Duodenal mucosa (tissue), 2 donors: ENCODE results near the gene EP400.

ENCODE experiments used
- H3K27ac ChIP-seq: one replicate; pipeline ENCODE4 v1.7.0; 2013; ENCODE audit warnings: low read depth, low read length
- H3K27me3 ChIP-seq, 2 donors: one replicate each; pipeline ENCODE4 v1.7.0; 2013; ENCODE audit warnings: low read length in 2 of 2, control low read depth in 1 of 2; ENCODE audit not compliant: insufficient read depth in 2 of 2, control insufficient read depth in 1 of 2
- H3K36me3 ChIP-seq, 2 donors: one replicate each; pipeline ENCODE4 v1.7.0; 2013; ENCODE audit warnings: low read length in 2 of 2, control low read depth in 1 of 2; ENCODE audit not compliant: insufficient read depth in 2 of 2, control insufficient read depth in 1 of 2
- H3K4me1 ChIP-seq, 2 donors: one replicate each; pipeline ENCODE4 v1.7.0; 2013; ENCODE audit warnings: low read length in 2 of 2, control low read depth in 1 of 2; ENCODE audit not compliant: insufficient read depth in 2 of 2, control insufficient read depth in 1 of 2
- H3K4me3 ChIP-seq, 2 donors: one replicate each; pipeline ENCODE4 v1.7.0; 2013; ENCODE audit warnings: low read length in 2 of 2, low read depth in 1 of 2
- H3K9ac ChIP-seq, 2 donors: one replicate each; pipeline ENCODE4 v1.7.0; 2013; ENCODE audit warnings: low read length in 2 of 2, low read depth in 1 of 2
- H3K9me3 ChIP-seq, 2 donors: one replicate each; pipeline ENCODE4 v1.7.0; 2013; ENCODE audit warnings: low read length in 2 of 2, control low read depth in 1 of 2; ENCODE audit not compliant: control insufficient read depth in 1 of 2

EP400 gene

DNA sequence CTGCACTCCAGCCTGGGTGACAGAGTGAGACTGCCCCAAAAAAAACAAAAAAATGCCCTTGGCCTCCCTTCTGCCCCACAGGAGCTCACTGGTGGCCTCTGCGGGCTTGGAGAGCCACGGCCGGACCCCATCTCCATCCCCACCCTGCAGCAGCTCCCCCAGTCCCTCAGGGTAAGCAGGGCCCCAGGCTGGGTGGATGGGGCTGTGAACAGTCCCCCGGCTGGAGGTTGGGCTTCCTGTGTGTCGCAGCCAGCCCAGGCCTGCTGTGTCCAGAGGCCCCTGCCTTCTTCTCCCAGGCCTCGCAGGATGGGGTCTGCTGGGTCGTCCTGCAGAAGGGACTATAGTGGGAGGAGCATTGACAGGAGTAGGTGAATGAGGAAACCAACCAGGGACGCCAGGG is 36.1 kb upstream of the EP400 start:
- H3K36me3 ChIP-seq, result peaks cover 41 to 70% of the 10 kb centered on the region in 2 donors

DNA sequence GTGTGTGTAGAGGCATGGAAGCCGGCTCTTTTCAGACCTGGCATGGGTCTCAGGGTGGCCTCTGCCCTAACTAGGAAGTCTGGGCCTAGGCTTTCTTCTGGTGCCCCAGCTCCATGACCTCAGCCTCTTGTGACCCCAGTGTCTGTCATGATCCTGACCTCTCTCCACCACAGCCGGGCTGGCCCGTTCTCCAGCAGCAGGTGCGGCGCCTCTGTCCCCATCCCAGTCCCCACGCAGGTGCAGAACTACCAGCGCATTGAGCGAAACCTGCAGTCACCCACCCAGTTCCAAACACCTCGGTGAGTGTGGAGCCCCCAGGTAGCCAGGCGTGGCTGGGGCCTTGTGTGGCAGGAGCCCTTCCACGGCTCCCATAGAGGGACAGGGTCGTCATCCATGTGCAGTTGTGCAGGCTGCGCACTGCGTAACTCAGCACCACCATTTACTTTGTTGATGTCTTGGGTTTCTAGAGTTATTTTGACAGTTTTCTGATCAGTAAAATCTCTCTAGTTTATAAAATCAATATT is 35.5 kb upstream of the EP400 start:
- Histone ChIP-seq H3K4me1 (no peaks in the 10 kb centered on the region), H3K9me3 (no peaks in the 10 kb centered on the region), H3K27me3 (no peaks in the 10 kb centered on the region), H3K27ac (no peak overlapping the region), H3K4me3 (no peak overlapping the region), H3K36me3 (peaks cover 41 to 64% of the 10 kb centered on the region in 2 donors), H3K9ac (no peak overlapping the region)

More for the DNA sequence above, 36.1 kb upstream of the EP400 start:
- Histone ChIP-seq H3K9me3 (no peaks in the 10 kb centered on the region), H3K27me3 (no peaks in the 10 kb centered on the region), H3K9ac (no peak overlapping the region), H3K4me1 (no peaks in the 10 kb centered on the region), H3K27ac (no peak overlapping the region), H3K4me3 (no peak overlapping the region)

DNA sequence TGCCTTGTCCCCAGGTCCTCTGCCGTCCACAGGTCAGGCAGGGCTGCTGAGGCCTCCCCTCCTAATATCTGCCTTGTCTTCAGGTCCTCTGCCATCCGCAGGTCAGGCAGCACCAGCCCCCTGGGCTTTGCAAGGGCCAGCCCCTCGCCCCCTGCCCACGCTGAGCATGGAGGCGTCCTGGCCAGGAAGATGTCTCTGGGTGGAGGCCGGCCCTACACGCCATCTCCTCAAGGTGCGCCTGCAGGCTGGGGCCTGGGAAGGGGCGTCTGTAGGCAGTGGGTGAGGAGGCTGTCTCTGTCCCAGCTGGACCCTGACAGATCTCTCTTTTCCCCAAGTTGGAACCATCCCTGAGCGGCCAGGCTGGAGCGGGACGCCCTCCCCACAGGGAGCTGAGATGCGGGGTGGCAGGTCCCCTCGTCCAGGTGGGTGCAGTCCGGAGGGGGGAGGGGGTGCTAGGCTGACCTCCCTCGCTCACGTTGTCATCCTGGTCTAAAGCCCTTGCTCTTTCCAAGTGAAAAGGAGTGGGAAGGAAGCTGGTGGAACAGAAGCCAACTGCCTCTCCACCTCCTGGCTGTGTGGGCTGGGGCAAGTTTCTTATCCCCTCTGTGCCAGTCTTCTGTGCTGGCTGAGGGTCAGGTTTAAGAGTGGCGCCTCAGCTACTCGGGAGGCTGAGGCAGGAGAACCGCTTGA is 34.6 kb upstream of the EP400 start:
- Histone ChIP-seq H3K4me1 (no peaks in the 10 kb centered on the region), H3K36me3 (peaks cover 40 to 65% of the 10 kb centered on the region in 2 donors), H3K27me3 (no peaks in the 10 kb centered on the region), H3K4me3 (no peak overlapping the region), H3K27ac (no peak overlapping the region), H3K9ac (no peak overlapping the region), H3K9me3 (no peaks in the 10 kb centered on the region)

GRCh38 chr12:131915823-131916222 is 33.9 kb upstream of the EP400 start:
- H3K36me3 ChIP-seq, result peaks cover 34 to 65% of the 10 kb centered on the region in 2 donors
- H3K4me1 ChIP-seq, result no peaks in the 10 kb centered on the region

GRCh38 chr12:131916306-131917138 is 33.2 kb upstream of the EP400 start:
- Histone ChIP-seq H3K4me3 (no peak overlapping the region), H3K27ac (no peak overlapping the region), H3K9me3 (no peaks in the 10 kb centered on the region), H3K36me3 (peaks cover 30 to 63% of the 10 kb centered on the region in 2 donors), H3K9ac (no peak overlapping the region), H3K4me1 (no peaks in the 10 kb centered on the region), H3K27me3 (no peaks in the 10 kb centered on the region)

More at GRCh38 chr12:131915823-131916222, 33.9 kb upstream of the EP400 start:
- no peaks in the 10 kb centered on the region for H3K9me3 ChIP-seq
- no peak overlapping the region for H3K9ac ChIP-seq
- H3K4me3 ChIP-seq, result no peak overlapping the region
- no peaks in the 10 kb centered on the region for H3K27me3 ChIP-seq
- H3K27ac ChIP-seq, result no peak overlapping the region

DNA sequence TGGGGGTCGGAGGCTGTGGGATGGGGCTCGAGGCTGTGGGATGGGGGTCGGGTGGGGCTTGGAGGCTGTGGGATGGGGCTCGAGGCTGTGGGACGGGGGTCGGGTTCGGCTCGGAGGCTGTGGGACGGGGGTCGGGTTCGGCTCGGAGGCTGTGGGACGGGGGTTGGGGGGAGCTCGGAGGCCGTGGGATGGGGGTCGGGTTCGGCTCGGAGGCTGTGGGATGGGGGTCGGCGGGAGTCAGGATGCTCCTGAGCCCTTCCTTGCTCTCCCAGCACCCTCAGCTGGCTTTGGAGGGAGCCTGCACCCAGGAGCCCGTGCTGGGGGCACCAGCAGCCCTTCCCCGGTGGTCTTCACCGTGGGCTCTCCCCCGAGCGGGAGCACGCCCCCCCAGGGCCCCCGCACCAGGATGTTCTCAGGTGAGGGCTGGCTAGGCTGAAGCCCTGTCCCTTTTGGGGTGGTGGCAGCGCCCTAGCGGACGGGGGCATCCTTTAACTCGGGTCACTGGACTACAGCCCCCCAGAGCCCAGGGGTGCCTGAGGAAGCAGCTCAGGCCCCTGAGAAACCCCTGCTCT is 32.5 kb upstream of the EP400 start:
- Histone ChIP-seq H3K36me3 (peaks cover 24 to 56% of the 10 kb centered on the region in 2 donors), H3K9me3 (no peaks in the 10 kb centered on the region), H3K27ac (no peak overlapping the region), H3K9ac (no peak overlapping the region), H3K27me3 (no peaks in the 10 kb centered on the region), H3K4me3 (no peak overlapping the region), H3K4me1 (no peaks in the 10 kb centered on the region)

- peaks cover 22 to 52% of the 10 kb centered on the region in 2 donors for H3K36me3 ChIP-seq
- H3K27ac ChIP-seq, result no peak overlapping the region
- no peak overlapping the region for H3K9ac ChIP-seq
- H3K9me3 ChIP-seq, result no peaks in the 10 kb centered on the region
- H3K4me1 ChIP-seq, result no peaks in the 10 kb centered on the region
- no peaks in the 10 kb centered on the region for H3K27me3 ChIP-seq
- no peak overlapping the region for H3K4me3 ChIP-seq
These were observed 31.9 kb upstream of the EP400 start for GRCh38 chr12:131917711-131918306.

DNA sequence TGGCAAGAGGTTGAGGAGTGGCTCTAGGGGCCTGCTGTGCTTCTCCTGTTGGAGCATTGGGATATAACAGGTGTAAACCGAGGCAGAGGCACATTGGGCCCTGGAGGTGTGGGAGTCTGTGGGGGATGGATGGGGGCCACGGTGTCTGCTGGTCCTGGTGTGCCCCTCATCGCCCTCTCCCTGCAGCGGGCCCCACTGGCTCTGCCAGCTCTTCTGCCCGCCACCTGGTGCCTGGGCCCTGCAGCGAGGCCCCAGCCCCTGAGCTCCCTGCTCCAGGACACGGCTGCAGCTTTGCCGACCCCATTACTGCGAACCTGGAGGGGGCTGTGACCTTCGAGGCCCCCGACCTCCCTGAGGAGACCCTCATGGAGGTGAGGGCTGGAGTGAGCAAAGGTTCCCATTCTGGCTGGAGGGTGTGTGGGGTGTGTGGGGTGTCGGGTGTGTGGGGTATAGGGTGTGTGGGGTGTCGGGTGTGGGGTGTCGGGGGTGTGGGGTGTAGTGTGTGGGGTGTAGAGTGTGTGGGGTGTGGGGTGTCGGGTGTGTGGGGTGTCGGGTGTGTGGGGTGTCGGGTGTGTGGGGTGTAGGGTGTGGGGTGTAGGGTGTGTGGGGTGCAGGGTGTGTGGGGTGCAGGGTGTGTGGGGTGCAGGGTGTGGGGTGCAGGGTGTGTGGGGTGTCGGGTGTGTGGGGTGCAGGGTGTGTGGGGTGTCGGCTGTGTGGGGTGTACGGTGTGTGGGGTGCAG is 31.3 kb upstream of the EP400 start:
- H3K4me1 ChIP-seq, result no peaks in the 10 kb centered on the region
- H3K27me3 ChIP-seq, result no peaks in the 10 kb centered on the region
- H3K9ac ChIP-seq, result no peak overlapping the region
- H3K27ac ChIP-seq, result no peak overlapping the region
- H3K36me3 ChIP-seq, result peaks cover 22 to 49% of the 10 kb centered on the region in 2 donors
- no peak overlapping the region for H3K4me3 ChIP-seq
- no peaks in the 10 kb centered on the region for H3K9me3 ChIP-seq

- peaks cover 21 to 49% of the 10 kb centered on the region in 2 donors for H3K36me3 ChIP-seq
- no peak overlapping the region for H3K27ac ChIP-seq
These were observed 30.7 kb upstream of the EP400 start for GRCh38 chr12:131919051-131919347.

More at GRCh38 chr12:131919051-131919347, 30.7 kb upstream of the EP400 start:
- no peaks in the 10 kb centered on the region for H3K4me1 ChIP-seq
- H3K9me3 ChIP-seq, result no peaks in the 10 kb centered on the region
- H3K4me3 ChIP-seq, result no peak overlapping the region
- H3K9ac ChIP-seq, result no peak overlapping the region
- H3K27me3 ChIP-seq, result no peaks in the 10 kb centered on the region
